ENCODE measurements around the gene MADD.

- TF ChIP-seq CTCF (IDR thresholded peaks at IDR 0.05) (peak in 2 of 12 donors; percentile 26 to 31), POLR2A (IDR thresholded peaks at IDR 0.05) (peak in 1 of 2 donors; percentile 66)
Observed at GRCh38 chr11:47269829-47270305, at the start of gene MADD.

Measured in heart left ventricle (tissue), 13 donors.